ENCODE results near the gene SMIM38.
"Not testable (repeated sequence)": the region's sequence is repeated elsewhere in the genome, so short reads cannot be mapped to it uniquely, and the experiment has no call there.

The SMIM38 gene

DNA sequence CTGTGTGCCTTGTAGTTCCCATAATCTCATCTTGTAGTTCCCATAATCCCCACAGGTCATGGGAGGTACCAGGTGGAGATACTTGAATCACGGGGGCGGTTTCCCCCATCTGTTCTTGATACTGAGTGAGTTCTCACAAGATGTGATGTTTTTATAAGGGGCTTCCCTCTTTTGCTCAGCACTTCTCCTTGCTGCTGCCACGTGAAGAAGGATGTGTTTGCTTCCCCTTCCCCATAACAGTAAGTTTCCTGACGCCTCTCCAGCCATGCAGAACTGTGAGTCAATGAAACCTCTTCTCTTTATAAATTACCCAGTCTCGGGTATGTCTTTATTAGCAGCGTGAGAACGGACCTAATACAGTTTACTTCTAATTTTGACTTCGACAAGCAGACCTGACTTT, 14.0 kb upstream of the SMIM38 start:
- FAIRE-seq: no peak

DNA sequence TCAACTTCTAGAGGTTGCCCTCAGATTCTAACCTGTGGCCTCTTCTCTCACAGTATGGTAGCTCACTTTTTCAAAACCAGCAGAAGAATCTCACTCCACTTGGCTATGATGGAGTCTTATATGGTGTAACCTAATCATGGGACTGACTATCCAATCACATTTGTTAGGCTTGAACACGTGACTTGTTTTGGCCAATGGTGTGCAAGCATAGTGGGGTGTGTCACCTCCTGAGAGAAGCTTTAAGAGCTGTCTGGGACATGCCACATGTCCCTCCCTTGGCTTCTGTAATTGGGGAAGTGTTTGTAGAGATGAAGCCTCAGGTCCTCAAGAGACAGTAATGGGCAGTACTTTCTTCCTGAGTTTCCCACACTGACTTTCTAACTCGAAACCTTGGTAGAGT, 12.8 kb upstream of the SMIM38 start:
- FAIRE-seq: no peak

DNA sequence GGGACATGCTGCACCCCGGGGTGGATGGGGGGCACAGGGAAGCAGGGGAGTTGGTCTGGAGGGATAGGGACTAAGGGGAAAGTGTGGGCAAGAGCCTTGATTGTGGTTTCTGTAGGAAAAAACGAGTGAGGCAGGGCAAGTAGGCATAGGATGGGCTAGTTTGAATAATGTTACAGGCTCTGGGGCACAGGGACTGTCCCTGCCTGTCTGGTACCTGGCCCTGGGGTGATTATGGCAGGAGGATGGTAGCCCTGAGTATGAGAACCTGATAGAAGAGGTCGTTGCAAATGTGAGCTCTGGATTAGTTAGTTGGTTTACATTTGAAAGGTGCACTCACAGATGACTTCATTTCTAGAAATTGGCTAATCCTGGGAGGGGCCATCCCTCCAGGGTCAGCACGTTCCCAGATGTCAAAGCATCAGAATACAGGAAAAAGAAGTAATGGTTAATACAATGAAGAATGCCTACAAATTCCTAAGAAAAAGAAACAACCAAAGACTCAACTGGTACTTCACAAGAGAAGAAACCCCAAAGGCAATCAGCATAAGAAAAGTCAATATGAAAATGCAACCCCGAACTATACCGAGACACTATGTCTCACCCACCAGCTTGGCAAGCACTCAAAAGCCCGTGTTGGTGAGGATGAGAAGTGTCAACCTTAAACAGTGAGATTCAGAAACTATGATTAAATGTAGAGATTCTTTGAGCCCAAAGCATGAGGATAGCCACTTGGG, 11.3 kb upstream of the SMIM38 start:
- FAIRE-seq: no peak

DNA sequence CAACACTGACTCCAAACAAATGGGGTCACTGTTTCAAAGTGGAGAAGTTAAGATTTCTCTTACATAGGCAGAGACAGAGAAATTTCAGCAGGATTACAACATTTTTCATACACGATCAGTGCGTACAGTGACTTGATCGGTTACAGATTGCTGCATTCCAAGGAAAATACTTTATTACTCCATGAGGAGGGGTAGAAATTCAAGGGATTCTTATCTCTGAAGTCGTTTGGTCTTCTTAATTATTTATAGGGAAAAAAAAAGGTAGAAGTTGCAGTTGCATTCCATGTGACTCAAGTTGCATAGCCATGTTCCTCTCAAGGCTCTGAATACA, 10.7 kb upstream of the SMIM38 start:
- FAIRE-seq: no peak

DNA sequence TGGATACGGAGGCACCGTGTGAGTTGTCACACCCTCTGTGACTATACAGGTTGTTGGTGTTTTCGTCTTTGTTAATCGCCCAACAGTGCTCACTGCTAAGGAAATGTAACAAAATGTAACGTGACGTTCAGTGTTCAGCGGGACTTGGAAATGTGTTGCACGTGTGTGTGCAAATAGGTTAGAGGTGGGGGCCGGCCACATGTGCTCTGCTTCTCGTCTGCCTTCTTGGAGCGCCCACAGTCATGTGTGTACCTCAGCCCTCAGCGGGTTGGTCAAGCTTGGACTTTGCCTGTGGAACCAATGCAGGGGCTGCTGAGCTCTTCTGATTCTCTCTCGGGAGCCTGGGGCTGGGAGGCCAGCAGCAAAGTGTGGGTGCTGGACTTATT, 7.4 kb upstream of the SMIM38 start:
- FAIRE-seq: no peak

DNA sequence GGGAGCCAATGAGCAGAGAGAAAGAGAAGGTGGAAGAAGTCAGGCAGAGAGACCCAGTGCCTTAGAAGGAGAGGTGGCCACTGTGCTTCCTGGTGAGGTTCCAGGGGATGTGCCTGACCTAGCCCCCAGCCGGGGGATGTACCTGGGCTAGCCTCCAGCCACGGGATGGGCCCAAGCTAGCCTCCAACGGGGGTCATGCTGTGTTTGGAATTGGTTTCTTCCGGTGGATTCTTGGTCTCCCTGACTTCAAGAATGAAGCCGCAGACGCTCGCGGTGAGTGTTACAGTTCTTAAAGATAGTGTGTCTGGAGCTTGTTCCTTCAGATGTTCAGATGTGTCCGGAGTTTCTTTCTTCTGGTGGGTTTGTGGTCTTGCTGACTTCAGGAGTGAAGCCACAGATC, 6.9 kb upstream of the SMIM38 start:
- no peak for FAIRE-seq

DNA sequence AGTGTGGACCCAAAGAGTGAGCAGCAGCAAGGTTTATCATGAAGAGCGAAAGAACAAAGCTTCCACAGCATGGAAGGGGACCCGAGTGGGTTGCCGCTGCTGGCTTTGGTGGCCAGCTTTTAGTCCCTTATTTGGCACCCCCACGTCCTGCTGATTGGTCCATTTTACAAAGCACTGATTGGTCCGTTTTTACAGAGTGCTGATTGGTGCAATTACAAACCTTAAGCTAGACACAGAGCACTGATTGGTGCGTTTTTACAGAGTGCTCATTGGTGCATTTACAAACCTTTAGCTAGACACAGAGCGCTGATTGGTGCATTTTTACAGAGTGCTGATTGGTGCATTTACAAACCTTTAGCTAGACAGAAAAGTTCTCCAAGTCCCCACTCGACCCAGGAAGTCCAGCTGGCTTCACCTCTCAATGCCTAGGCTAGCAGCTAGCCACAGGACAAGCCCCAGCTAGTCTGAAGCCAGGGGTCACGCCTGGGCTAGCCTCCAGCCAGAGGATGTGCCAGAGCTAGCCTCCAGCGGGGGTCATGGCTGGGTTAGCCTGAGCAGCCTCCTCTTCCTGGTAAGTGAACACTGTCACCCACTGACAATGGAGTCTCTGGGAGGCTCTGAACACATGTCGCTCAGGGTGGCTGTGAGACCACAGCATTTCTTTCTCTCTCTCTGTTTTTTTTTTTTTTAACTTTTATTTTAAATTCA, 6.2 kb upstream of the SMIM38 start:
- not testable (repeated sequence) for FAIRE-seq

DNA sequence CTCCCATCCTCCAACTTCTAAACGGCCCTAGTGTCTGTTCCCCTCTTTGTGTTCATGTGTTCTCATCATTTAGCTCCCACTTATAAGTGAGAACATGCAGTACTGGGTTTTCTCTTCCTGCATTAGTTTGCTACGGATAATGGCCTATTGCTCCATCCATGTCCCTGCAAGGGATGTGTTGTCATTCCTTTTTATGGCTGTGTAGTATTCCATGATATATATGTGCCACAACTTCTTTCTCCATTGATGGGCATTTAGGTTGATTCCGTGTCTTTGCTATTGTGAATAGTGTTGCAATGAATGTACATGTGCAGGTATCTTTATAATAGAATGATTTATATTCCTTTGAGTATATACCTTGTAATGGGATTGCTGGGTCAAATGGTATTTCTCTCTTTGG, 5.6 kb upstream of the SMIM38 start:
- no peak for FAIRE-seq

DNA sequence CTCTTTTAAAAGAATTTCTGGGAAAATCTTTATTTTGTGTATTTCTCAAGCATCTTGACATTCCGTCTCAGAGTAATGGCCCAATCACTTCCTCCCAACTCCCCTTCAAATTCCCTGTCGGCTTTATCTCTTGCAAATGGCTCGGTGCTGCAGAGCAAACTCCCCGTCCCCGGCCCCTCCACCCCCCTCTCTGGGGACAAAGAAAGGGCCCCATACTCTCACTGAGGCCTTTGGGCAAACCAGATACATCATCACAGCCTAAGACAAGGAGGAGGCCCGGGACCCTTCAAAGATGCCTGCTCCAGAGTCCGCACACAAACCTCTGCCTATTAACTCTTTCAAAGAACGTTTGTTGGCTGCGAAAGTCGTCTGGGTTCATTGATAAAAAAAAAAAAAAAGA, 3.9 kb upstream of the SMIM38 start:
- FAIRE-seq: no peak

DNA sequence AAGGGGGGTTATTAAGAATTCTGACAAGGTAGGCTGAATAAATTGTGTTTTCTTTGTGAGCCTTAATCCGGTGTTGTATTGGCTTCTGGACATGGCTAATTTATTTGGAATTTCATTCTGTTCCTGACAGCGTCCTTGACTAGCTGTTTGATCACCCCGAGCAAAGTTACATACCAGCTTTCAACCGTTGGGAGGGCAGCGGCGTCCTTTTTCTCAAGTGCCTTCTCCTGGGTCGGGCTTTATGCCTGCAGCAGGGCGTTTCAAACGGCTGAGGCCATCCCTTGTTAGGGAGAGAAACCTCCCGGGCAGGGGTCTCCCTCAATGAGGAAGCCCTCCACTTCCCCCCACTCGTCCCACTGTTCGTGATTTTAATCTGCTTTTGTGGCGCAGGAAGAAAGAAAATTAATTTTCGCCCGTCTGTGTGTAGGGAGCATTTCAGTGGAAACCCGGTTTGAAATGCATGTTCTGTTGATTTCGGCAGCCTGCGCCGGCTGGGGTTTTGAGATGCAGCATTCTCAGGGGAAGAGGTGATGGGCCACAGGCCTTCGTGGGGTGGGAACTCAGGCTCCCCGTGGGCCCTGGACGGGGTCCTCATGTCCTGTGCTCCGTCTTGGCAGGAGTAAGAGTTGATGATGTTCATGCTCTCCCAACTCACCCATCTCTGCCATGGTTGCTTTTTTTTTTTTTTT, 2.9 kb upstream of the SMIM38 start:
- FAIRE-seq: no peak

DNA sequence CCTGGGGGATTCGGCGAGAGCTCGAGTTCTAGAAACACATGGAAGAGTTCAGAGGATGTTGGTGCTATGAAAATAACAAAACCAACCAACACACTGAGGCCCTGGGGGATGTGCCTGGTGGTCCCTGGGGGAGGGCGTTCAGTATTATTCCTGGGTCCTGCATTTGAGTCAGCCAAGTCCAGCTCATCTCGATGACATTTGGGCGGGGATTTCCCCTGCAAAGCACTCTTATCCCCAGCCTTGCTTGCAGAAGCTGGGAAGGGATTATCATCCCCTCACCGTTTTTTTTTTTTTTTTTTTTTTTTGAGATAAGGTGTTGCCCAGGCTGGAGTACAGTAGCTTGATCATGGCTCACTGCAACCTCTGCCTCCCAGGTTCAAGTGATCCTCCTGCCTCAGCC, 2.1 kb upstream of the SMIM38 start:
- FAIRE-seq: no peak

DNA sequence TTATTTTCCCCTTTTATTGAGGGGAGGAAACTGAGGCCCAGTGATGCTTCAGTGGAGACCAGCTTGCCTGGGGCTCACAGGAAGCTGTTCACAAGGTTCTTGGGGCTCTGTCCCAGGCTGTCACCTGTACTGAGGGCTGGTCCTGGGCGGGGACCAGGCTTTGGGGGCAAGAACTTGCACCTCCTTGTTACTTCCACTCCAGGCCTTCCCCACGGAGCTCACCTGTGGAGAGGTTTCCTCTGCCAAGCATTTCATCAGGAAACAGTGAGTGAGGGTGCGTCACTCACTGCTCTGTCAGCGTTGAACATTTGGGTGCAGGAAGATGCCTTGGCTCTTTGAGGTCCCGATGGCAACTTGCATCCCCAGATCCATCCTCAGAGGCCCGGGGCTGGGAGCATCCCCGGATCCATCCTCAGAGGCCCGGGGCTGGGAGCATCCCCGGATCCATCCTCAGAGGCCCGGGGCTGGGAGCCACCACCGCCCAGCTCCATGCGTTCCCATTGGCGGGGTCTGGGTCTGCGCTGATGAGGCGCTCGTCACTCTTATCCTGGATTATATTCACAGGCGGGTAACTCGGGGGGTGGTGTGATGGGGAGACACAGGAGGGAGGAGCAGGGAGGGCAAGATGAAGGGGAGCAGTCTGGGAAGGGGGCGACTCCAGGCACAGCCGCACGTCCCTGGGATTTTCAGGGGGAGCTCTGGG, 1.4 kb upstream of the SMIM38 start:
- FAIRE-seq: no peak

DNA sequence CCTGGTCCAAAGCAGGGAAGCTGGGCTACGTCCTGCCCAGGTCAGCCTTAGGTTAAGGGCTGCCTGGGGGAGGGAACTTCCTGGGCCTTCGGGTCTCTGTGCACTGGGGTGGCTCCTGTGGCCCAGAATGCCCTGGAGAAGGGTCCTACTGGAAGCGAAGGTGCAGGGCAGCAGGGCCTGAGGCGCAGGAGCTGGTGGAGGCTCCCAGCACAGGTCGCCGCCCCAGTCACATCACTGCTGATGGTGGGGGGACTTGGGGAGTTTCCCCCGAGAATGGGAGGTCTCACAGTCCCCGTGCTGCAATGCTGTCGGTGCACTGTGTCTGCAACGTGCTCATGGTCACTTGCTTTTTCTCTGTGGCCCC, 815 bp upstream of the SMIM38 start:
- FAIRE-seq: no peak

DNA sequence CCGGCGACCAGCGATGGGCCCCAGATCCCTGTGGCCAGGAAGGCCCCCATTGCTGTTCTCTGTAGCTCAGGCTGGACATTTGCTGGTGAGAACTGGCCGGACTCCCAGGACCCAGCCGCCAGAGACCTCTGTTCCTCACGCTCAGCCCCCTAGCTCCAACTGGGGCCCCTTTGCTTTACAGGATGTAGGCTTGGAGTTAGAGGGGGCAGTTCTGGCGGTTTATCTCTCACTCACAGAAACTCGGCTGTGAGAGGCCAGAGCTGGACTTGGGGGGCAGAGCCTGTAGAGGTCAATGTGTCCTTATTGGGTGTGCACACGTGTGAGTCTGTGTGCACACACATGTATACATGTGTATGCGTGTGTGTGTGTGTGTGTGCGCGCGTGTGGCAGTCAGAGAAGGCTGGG, 502 bp downstream of the SMIM38 start:
- no peak for FAIRE-seq

DNA sequence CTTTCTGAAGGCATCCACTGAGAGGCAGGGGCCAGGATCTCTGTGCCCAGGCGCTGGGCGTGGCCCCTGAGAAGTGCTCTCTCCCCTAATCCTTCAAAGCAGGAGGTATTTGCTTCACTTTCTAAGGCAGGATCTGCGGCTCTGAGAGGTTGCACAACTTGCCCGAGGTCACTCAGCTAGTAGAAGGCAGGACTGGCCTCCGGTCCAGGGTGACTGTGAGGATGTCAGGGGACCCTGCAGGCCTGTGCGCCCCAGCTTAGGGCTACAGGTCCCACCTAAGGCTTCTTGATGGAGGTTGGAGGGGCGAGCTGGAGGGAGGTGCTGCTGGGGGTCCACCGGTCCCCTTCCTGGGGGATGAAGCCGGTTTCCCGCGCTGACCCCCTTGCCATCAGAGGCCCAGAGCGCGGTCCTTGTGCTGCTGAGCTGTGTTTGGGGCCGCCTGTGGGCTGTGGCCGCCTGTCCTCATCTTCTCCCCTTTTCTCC, 979 bp downstream of the SMIM38 start:
- FAIRE-seq: no peak

DNA sequence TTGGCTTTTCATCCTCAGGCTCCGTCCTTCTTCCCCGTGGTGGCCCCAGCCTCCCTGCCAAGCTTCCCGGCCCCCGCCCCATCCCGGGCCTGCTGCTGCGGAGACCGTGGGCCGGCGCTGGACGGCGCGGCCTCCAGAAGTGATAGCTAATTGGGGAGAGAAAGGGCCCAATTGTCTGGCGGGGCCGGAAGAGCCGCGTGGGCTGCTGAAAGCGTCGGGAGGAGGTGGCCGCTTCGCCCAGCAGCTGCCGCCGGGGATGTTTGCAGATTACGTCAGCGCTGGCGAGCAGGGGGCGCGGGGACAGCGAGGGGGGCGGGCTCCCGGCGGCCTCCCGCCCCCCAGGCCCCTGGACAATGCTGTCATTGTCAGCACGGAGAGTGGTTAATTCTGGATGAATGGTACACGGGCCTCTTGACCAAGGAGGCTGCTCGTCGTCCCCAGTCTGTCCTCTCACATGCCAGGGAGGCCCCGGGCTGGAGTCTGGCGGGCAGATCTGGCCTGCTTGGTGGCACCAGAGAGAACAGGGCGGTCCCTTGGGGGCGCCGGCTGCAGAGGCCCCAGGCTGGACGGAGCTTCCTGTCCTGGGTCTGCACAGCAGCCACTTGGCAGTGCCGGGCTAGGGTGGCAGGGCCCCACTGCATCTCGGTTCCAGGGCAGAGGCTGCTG, 1.6 kb downstream of the SMIM38 start:
- no peak for FAIRE-seq

DNA sequence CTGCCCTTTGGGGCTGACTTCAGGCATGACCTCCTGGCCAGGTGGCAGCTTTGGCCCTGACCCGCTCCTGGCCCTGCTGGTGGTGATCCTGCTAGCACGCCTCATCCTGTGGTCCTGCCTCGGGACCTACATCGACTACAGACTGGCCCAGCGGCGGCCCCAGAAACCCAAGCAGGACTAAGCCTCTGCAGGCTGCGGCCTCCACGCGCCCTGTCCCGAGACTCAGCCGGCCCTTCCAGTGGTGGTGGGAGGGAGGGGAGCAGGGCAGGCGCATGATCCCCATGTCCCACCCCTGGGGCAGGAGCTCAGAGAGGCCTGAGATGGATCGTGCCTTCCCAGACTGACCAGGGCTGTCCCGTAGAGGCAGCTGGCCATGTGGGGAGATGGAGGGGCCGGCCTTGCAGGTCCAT, 2.1 kb downstream of the SMIM38 start:
- no peak for FAIRE-seq

DNA sequence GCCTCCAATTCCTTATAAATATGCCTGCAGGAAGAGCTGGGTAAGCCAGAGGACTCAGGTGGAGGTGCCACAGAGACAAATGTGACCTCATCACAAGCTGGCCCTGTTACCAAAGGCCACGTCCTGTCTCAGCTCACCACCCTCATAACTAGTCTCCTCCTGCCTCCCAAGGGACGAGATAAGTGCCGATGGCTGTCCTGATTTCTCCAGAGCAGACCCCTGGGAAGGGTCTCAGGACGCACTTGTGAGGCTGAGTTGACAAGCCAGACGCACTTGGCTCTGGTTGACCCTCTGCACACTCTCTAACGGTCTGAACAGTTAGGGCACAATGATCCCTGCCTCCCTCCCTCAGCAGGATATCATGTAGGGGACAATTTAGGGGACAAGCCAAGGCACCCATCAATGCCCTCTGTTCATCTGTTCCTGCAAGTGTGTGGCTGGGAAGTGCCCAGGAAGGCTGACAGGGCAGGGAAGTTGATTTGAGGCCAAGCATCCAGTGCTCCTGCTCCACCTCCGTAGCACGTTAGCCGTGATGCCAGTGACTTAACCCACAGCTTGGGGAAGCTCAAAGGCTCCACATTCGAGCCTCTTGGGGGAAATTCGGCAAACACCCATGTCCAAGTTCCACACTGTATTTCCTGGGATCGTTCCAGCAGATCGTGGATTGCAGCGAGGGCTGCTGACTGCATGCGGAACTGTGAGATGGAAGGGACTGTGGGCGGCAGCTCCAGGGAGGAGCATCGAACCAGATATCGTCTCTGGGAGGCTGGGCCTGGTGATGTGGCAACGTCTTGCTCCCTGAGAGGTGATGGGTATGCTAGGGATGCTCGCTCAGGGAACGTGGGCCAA, 2.8 kb downstream of the SMIM38 start:
- no peak for FAIRE-seq

DNA sequence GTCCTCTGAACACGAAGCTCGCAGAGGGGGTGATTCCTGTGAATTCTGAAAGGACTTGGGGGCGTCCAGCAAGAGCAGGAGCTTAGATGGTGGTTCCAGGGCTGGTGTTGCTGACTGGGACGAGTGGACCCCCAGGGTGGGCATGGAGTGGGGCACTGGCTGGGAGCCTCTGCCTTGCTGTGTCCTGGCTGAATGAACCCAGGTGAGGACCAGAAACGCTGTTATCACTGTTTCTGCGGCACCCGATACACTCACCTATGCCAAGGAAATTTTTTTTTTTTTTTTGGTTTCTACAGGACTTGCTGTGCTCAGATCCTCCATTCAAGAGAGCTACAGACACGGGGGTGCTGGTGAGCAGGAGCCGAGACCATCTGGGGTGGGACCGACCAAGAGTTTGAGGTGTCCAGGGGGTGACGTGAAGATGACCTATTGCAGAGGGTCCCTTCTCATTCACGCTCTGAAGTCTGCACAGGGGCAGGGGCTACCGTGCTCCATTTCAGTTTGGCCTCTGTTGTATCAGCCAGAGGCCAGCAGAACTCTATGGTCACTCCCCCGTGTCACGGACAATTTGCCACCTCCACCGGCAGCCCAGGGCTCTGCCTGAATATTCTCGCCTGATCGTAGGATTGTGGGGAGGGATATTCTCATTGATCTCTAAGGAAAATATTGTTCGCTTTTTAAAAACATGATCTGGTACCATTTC, 3.6 kb downstream of the SMIM38 start:
- FAIRE-seq: no peak

DNA sequence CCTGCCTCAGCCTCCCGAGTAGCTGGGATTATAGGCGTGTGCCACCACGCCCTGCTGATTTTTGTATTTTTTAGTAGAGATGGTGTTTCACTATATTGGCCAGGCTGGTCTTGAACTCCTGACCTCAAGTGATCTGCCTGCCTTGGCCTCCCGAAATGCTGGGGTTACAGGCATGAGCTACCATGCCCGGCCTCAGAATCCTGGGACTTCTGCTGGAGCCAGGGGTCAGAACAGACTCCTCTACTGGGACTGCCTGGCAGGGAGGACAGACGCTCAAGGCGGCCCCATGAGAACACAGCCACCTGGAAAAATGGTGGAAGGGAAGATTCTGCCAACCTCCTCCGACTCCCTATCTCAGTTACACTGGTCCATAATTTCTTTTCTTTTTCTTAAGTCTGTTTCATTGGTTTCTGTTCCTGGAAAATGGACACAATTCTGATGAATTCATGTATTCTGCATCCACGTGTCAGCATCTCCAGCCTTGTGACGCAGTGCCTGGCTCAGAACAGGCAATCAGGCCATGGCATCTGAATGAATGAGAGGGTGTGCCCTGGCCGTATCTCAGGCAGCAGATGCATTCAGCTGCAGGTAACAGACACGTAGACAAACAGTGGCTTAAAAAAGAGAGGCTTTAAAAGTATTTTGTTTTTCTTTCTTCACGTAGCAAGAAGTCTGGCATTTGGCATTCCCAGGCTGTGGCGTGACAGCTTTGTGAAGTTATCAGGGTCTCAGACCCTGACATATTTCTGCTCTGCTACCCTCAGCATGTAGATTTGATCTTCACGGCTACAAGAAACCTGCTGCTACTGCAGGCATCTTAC, 4.8 kb downstream of the SMIM38 start:
- FAIRE-seq: no peak

DNA sequence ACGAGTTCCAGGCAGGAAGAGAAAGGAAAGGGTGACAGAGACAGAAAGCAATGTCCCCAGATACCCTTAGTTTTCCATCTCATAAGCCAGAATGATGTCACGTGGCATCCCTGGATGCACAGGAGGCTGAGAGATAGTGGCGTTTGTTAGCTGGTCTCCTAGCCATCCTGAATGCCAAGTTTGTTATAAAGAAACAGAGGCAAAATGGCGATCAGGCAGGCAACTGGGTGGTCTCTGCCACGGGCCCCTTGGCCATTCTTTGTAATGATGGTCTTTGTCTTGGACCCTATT, 5.3 kb downstream of the SMIM38 start:
- no peak for FAIRE-seq
